ENCODE measurements around the gene MIB2. TPM values are rescaled to one million over a fixed set of nuclear protein-coding genes. Genes with fewer than 3 reads are reported as not detected.

The MIB2 gene
- total RNA-seq, 1 donor from 2014 or later = 108 TPM

Other genes starting within 250 kb of the MIB2 start
- gene AURKAIP1, start 240.3 kb upstream of the MIB2 start, total RNA-seq = 116 and 120 TPM in 2 replicates
- gene CCNL2, start 216.2 kb upstream of the MIB2 start, total RNA-seq = 262 and 272 TPM in 2 replicates
- gene MRPL20, start 208.2 kb upstream of the MIB2 start, total RNA-seq = 82.1 and 86.9 TPM in 2 replicates
- 0.21 and 0.24 TPM in 2 replicates for gene ANKRD65, start 194.2 kb upstream of the MIB2 start, total RNA-seq
- gene VWA1, start 179.8 kb upstream of the MIB2 start, total RNA-seq = 15.6 and 17.5 TPM in 2 replicates
- 0.27 and 0.44 TPM in 2 replicates for gene ATAD3C, start 165.8 kb upstream of the MIB2 start, total RNA-seq
- 26.9 and 28.6 TPM in 2 replicates for gene ATAD3B, start 143.7 kb upstream of the MIB2 start, total RNA-seq
- gene ATAD3A, start 103.3 kb upstream of the MIB2 start, total RNA-seq = 30.0 and 31.7 TPM in 2 replicates
- 12.4 and 16.6 TPM in 2 replicates for gene TMEM240, start 74.9 kb upstream of the MIB2 start, total RNA-seq
- gene SSU72, start 40.6 kb upstream of the MIB2 start, total RNA-seq = 117 and 121 TPM in 2 replicates
- gene FNDC10, start 15.4 kb upstream of the MIB2 start, total RNA-seq = 25.6 and 28.0 TPM in 2 replicates
- gene MMP23B, start 16.7 kb downstream of the MIB2 start, total RNA-seq = 4.8 and 8.5 TPM in 2 replicates
- 28.8 and 29.7 TPM in 2 replicates for gene CDK11B, start 43.5 kb downstream of the MIB2 start, total RNA-seq
- gene SLC35E2B, start 77.3 kb downstream of the MIB2 start, total RNA-seq = 84.9 and 85.2 TPM in 2 replicates
- gene CDK11A, start 108.9 kb downstream of the MIB2 start, total RNA-seq = 44.2 and 51.3 TPM in 2 replicates
- 75.2 and 84.3 TPM in 2 replicates for gene NADK, start 163.0 kb downstream of the MIB2 start, total RNA-seq